Stimulated activated CD4-positive, alpha-beta T cell treated with anti-CD3 and anti-CD28 coated beads, Interleukin-2, amount 100 ng/mL, for 24 hours (primary cell): Measurements from ENCODE around the gene RBM28.

Experiments used
- DNase-seq, 2 donors: peaks; one replicate each; pipeline ENCODE4 v3.0.0-alpha.2; 2020

The RBM28 gene

DNA sequence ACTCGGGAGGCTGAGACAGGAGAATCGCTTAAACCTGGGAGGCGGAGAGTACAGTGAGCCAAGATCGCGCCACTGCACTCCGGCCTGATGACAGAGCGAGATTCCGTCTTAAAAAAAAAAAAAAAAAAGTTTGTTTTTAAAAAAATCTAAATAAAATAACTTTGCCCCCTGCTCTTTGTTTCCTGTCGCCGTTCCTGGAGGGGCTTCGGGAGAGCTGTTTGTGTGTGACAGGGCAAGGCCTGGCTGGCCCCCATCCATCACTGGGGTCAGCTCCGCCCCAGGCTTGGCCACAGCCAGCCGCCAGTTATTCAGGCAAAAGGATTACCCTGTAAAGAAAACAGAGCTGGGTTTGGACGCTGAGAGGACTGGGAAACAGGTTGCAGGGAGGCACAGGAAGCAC, 86.2 kb downstream of the RBM28 start:
- no peak for DNase-seq

- no peak for DNase-seq
Observed at GRCh38 chr7:128255271-128255670, 88.4 kb downstream of the RBM28 start.

DNA sequence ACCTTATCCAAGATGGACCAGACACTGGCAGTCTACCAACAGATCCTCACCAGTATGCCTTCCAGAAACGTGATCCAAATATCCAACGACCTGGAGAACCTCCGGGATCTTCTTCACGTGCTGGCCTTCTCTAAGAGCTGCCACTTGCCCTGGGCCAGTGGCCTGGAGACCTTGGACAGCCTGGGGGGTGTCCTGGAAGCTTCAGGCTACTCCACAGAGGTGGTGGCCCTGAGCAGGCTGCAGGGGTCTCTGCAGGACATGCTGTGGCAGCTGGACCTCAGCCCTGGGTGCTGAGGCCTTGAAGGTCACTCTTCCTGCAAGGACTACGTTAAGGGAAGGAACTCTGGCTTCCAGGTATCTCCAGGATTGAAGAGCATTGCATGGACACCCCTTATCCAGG, 89.2 kb downstream of the RBM28 start:
- DNase-seq = no peak

DNA sequence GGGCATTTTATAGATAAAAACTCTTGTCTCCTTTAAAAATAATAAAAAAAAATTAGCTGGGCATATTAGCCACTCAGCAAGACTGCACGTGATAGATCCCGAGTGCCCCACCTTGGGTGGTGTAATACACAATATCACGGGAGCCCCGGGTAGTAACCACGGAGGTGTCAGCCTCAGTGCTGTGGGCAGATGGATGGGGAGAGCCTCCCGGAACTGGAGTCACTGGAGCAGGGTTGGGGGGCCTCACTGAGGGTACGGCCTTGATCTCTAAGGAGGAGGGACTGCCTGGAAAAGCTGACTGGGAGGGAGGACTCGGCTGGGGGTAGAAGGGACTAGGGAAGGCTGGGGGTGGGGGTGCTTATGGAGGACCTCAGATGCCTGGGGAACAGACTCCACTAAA, 90.0 kb downstream of the RBM28 start:
- no peak for DNase-seq

DNA sequence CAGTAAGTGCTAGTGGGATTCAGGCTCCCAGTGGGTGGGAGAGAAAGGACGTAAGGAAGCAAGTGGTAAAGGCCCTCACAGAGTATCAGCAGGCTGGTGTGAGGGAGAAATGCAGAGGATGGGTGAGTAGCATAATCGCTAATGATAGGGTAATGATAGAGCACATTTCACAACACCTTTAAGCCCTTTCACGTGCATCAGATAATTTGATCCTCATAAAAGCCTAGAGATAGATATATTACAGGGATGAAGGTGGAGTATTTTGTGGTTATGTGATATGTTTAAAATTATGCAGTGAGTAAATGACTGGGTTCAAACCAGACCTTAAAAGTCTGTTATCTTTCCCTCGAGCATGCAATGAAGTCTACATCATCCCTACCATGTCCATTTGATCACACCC, 92.4 kb downstream of the RBM28 start:
- no peak for DNase-seq
